Panc1 (cell line): ENCODE data around the gene IL1RAP. TPM values are rescaled to one million over a fixed set of nuclear protein-coding genes. Genes with fewer than 3 reads are reported as not detected.

Source experiments
- ATAC-seq: fragments of 200-7000 bp; cut with Tn5 transposase; 2 replicates; pipeline ENCODE4 v1.9.1; 2020; ENCODE audit warnings: mild to moderate bottlenecking, moderate library complexity
- BruUV-seq: library from RNA; stranded (reverse); fragments of 400-500 nt; replicated peaks from 2 replicates; lab custom pipeline; 2021; lab: Mats Ljungman, UMichigan
- CTCF ChIA-PET: fragments of 300-600 bp; sonication (Branson Sonifier 250); formaldehyde crosslinking; loops from one replicate; lab custom pipeline; 2022; ENCODE audit warnings: antibody characterized with exemption; lab: Charles Lee
- POLR2A ChIA-PET: fragments of 300-600 bp; sonication (Branson Sonifier 250); formaldehyde crosslinking; loops from one replicate; lab custom pipeline; 2022; ENCODE audit warnings: antibody characterized with exemption; lab: Charles Lee
- DNase-seq: peaks from one replicate; pipeline ENCODE4 v3.0.0-alpha.2; 2010; ENCODE audit warnings: low read depth, low spot score
- H3K27ac ChIP-seq: 2 replicates; pipeline ENCODE4 v1.5.1; 2011; ENCODE audit warnings: mild to moderate bottlenecking, low read length, inconsistent platforms
- H3K27me3 ChIP-seq: fragments of 200-500 bp; sonication (Bioruptor generic); 2 replicates; pipeline ENCODE4 v1.6.0; 2014; ENCODE audit warnings: low read length, inconsistent platforms; ENCODE audit not compliant: control insufficient read depth, insufficient read depth
- H3K36me3 ChIP-seq: fragments of 200-500 bp; sonication (Bioruptor generic); 2 replicates; pipeline ENCODE4 v1.5.1; 2014; ENCODE audit warnings: inconsistent platforms, mild to moderate bottlenecking, low read length, moderate library complexity; ENCODE audit not compliant: control insufficient read depth, insufficient read depth
- H3K4me1 ChIP-seq: 2 replicates; pipeline ENCODE4 v1.5.1; 2011; ENCODE audit warnings: inconsistent platforms, mild to moderate bottlenecking, low read length, moderate library complexity; ENCODE audit not compliant: control insufficient read depth, insufficient read depth
- H3K4me3 ChIP-seq, 2 experiments: 2 replicates each; pipeline ENCODE4 v1.5.1; 2011 to 2012; ENCODE audit warnings: low read depth in 2 of 2, low read length in 2 of 2, mild to moderate bottlenecking in 2 of 2, inconsistent platforms in 1 of 2, moderate library complexity in 1 of 2
- H3K9me3 ChIP-seq: fragments of 200-500 bp; sonication (Bioruptor generic); 2 replicates; pipeline ENCODE4 v1.5.1; 2014; ENCODE audit warnings: low read depth, mild to moderate bottlenecking, inconsistent platforms, low read length, moderate library complexity; ENCODE audit not compliant: control insufficient read depth, insufficient read depth
- CTCF ChIP-seq: fragments of 450-650 bp; IDR thresholded peaks from 2 replicates; pipeline ENCODE4 v1.5.1; 2017; ENCODE audit warnings: mild to moderate bottlenecking
- POLR2AphosphoS5 ChIP-seq: IDR thresholded peaks from 2 replicates; pipeline ENCODE4 v1.6.1; 2012; ENCODE audit warnings: mild to moderate bottlenecking, low read depth, low read length, moderate library complexity
- SIN3A ChIP-seq: IDR thresholded peaks from 2 replicates; pipeline ENCODE4 v1.6.1; 2012; ENCODE audit warnings: low read depth, mild to moderate bottlenecking, low read length, moderate library complexity, borderline replicate concordance; ENCODE audit not compliant: insufficient read depth
- TCF7L2 ChIP-seq: IDR thresholded peaks from 2 replicates; pipeline ENCODE4 v1.6.1; 2011; ENCODE audit warnings: mild to moderate bottlenecking, low read depth, low read length, inconsistent platforms
- in situ Hi-C: cut with HindIII; loops from 2 replicates; pipeline ENCODE4 v1.10.0; 2016; ENCODE audit warnings: low sequenced_read_pairs, low pct_unique_long_range_greater_than_20kb
- intact Hi-C: fragments of 100-400 bp; cut with micrococcal nuclease; formaldehyde crosslinking; loops from one replicate; pipeline ENCODE4 v1.10.0; 2022; ENCODE audit not compliant: unreplicated experiment
- total RNA-seq: library from RNA; stranded (reverse); gene quantifications from one replicate; pipeline ENCODE4 v1.2.1, GENCODE V29; 2021; ENCODE audit not compliant: unreplicated experiment
- TF ChIP-seq, protein P1 (sequence below), 2 experiments: IDR thresholded peaks; 2 replicates each; pipeline ENCODE4 v1.6.1; 2011 to 2012; ENCODE audit warnings: low read depth in 2 of 2, control low read depth in 1 of 2, low read length in 1 of 2, mild to moderate bottlenecking in 1 of 2, moderate library complexity in 1 of 2; ENCODE audit not compliant: insufficient read depth in 1 of 2

The IL1RAP gene
- total RNA-seq, 1 experiment from 2014 or later, result 5.2 TPM

GRCh38 chr3:190538288-190538687, 24.4 kb downstream of the IL1RAP start:
- DNase-seq (no peak), ATAC-seq (no peak)
- peaks cover 3% of the 10 kb centered on the region; the same call in 1 of the 2 replicates for H3K4me1 ChIP-seq
- no TSS peak for BruUV-seq
- CTCF ChIA-PET, result no interaction called here
- H3K27ac ChIP-seq, result no peak overlapping the region
- no peaks in the 10 kb centered on the region for H3K9me3 ChIP-seq
- intact Hi-C loops, result no loop called here
- H3K27me3 ChIP-seq, result no peaks in the 10 kb centered on the region
- no peak overlapping the region for H3K4me3 ChIP-seq
- H3K36me3 ChIP-seq, result no peaks in the 10 kb centered on the region
- POLR2A ChIA-PET, result no interaction called here
- TF ChIP-seq, protein P1, sequence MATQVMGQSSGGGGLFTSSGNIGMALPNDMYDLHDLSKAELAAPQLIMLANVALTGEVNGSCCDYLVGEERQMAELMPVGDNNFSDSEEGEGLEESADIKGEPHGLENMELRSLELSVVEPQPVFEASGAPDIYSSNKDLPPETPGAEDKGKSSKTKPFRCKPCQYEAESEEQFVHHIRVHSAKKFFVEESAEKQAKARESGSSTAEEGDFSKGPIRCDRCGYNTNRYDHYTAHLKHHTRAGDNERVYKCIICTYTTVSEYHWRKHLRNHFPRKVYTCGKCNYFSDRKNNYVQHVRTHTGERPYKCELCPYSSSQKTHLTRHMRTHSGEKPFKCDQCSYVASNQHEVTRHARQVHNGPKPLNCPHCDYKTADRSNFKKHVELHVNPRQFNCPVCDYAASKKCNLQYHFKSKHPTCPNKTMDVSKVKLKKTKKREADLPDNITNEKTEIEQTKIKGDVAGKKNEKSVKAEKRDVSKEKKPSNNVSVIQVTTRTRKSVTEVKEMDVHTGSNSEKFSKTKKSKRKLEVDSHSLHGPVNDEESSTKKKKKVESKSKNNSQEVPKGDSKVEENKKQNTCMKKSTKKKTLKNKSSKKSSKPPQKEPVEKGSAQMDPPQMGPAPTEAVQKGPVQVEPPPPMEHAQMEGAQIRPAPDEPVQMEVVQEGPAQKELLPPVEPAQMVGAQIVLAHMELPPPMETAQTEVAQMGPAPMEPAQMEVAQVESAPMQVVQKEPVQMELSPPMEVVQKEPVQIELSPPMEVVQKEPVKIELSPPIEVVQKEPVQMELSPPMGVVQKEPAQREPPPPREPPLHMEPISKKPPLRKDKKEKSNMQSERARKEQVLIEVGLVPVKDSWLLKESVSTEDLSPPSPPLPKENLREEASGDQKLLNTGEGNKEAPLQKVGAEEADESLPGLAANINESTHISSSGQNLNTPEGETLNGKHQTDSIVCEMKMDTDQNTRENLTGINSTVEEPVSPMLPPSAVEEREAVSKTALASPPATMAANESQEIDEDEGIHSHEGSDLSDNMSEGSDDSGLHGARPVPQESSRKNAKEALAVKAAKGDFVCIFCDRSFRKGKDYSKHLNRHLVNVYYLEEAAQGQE (IDR thresholded peaks at IDR 0.05; ENCODE audit: insufficient read depth in 1 of 2, low read depth in 2 of 2, low read length in 1 of 2), result no peak
- TF ChIP-seq TCF7L2, result no peak
- in situ Hi-C loops, result no loop called here

- DNase-seq, result no peak
- no TSS peak for BruUV-seq
- CTCF ChIA-PET, result no interaction called here
- H3K36me3 ChIP-seq, result no peaks in the 10 kb centered on the region
- no peak overlapping the region for H3K27ac ChIP-seq
- ATAC-seq, result no peak
- no peak overlapping the region for H3K4me3 ChIP-seq
- in situ Hi-C loops, result no loop called here
- no peaks in the 10 kb centered on the region for H3K27me3 ChIP-seq
- H3K4me1 ChIP-seq, result peaks cover under 1% of the 10 kb centered on the region; the same call in 1 of the 2 replicates
- intact Hi-C loops, result no loop called here
- TF ChIP-seq, protein P1 (IDR thresholded peaks at IDR 0.05; ENCODE audit: insufficient read depth in 1 of 2, low read depth in 2 of 2, low read length in 1 of 2), result no peak
- TF ChIP-seq TCF7L2 (no peak), CTCF (no peak), POLR2AphosphoS5 (no peak), SIN3A (no peak)
- POLR2A ChIA-PET, result no interaction called here
- no peaks in the 10 kb centered on the region for H3K9me3 ChIP-seq
These were observed 25.6 kb downstream of the IL1RAP start for GRCh38 chr3:190539526-190539925.
